ENCODE measurements around the gene CAPN13. TPM values are rescaled to one million over a fixed set of nuclear protein-coding genes. Genes with fewer than 3 reads are reported as not detected.

Gene CAPN13
- total and polyA plus RNA-seq, 2 donors (not counting 3 experiments of a cell fraction or from before 2014, with no cell fraction given) = not detected

DNA sequence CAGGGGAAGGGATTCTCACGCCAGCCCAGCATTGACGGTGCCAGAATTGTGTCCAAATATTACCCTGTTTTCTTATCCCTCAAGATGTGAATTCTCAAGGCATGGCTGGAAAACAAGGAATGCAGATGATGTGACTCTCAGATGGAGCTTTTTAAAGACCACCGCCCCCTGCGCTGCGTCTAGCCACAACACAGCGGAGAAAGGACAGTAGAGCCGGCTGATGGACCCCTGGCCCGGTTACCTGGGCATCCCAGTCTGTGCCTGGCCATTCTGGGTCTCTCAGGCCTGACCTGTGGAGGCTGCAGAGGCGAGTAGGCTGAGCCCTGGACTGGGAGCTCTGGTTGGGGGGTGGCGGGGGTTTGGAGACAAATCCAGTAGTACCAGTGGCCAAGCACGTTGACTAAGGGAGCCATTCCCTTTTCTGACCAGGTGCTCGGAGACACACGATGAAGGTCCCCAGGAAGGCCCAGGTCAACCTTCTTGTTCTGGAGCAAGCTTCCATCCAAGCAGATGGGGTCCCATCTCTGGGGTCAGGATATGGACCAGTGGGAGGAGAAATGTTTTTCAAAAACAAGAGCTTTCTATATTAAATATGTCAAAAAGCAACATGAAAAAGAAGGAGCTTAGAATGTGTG, 5.3 kb downstream of the CAPN13 start:
- DNase-seq (ENCODE audit: low read depth, low spot score) (no peak), FAIRE-seq (no peak)
- Histone ChIP-seq H4K20me1 (replicated peaks; ENCODE audit: control insufficient read depth, extremely low read depth, insufficient read depth, low read length) (no peaks in the 10 kb centered on the region), H3K4me3 (replicated peaks in 1 of 3; ENCODE audit: insufficient read depth in 1 of 3, low read depth in 1 of 3, low read length in 3 of 3) (no peak overlapping the region), H2AFZ (ENCODE audit: low read depth, low read length) (no peak overlapping the region), H3K27me3 (ENCODE audit: control insufficient read depth in 2 of 2, insufficient read depth in 2 of 2, low read length in 2 of 2) (no peaks in the 10 kb centered on the region), H3K9me1 (replicated peaks; ENCODE audit: control insufficient read depth, extremely low read depth, insufficient read depth, low read length) (no peaks in the 10 kb centered on the region), H3K4me1 (ENCODE audit: control insufficient read depth, extremely low read depth, insufficient read depth, low read length) (no peaks in the 10 kb centered on the region), H3K79me2 (ENCODE audit: control insufficient read depth, insufficient read depth, low read length) (no peaks in the 10 kb centered on the region), H3K9ac (replicated peaks; ENCODE audit: extremely low read depth, insufficient read depth, low read length) (no peak overlapping the region), H3K9me3 (replicated peaks; ENCODE audit: control insufficient read depth, insufficient read depth, low read length) (peaks cover 2% of the 10 kb centered on the region), H3K36me3 (ENCODE audit: control insufficient read depth in 2 of 2, extremely low read depth in 1 of 2, insufficient read depth in 2 of 2, low read length in 2 of 2) (no peaks in the 10 kb centered on the region), H3K4me2 (ENCODE audit: insufficient read depth, low read length) (no peak overlapping the region), H3K27ac (ENCODE audit: insufficient read depth, low read depth, low read length) (no peak overlapping the region)
- TF ChIP-seq MYC (IDR thresholded peaks at IDR 0.05; ENCODE audit: low read depth, low read length) (no peak), POLR2A (IDR thresholded peaks at IDR 0.05; ENCODE audit: low read depth, low read length) (no peak), FOS (IDR thresholded peaks at IDR 0.05; ENCODE audit: borderline replicate concordance, insufficient read depth, low read length) (no peak), JUN (IDR thresholded peaks at IDR 0.05; ENCODE audit: borderline replicate concordance, insufficient read depth, insufficient read length, low read depth) (no peak), GATA2 (IDR thresholded peaks at IDR 0.05; ENCODE audit: insufficient read depth, insufficient read length, low read depth, low read length) (no peak), EZH2 (IDR thresholded peaks at IDR 0.05; ENCODE audit: borderline replicate concordance, low read depth, low read length, severe bottlenecking) (no peak), POLR2AphosphoS5 (IDR thresholded peaks at IDR 0.05; ENCODE audit: insufficient read depth, low read depth, low read length) (no peak)
- TF ChIP-seq, protein P1, sequence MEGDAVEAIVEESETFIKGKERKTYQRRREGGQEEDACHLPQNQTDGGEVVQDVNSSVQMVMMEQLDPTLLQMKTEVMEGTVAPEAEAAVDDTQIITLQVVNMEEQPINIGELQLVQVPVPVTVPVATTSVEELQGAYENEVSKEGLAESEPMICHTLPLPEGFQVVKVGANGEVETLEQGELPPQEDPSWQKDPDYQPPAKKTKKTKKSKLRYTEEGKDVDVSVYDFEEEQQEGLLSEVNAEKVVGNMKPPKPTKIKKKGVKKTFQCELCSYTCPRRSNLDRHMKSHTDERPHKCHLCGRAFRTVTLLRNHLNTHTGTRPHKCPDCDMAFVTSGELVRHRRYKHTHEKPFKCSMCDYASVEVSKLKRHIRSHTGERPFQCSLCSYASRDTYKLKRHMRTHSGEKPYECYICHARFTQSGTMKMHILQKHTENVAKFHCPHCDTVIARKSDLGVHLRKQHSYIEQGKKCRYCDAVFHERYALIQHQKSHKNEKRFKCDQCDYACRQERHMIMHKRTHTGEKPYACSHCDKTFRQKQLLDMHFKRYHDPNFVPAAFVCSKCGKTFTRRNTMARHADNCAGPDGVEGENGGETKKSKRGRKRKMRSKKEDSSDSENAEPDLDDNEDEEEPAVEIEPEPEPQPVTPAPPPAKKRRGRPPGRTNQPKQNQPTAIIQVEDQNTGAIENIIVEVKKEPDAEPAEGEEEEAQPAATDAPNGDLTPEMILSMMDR (IDR thresholded peaks at IDR 0.05; ENCODE audit: extremely low read depth in 1 of 2, insufficient read depth in 1 of 2, low read depth in 1 of 2, low read length in 2 of 2) = no peak
- TF ChIP-seq, protein P2, sequence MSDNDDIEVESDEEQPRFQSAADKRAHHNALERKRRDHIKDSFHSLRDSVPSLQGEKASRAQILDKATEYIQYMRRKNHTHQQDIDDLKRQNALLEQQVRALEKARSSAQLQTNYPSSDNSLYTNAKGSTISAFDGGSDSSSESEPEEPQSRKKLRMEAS (IDR thresholded peaks at IDR 0.05; ENCODE audit: insufficient read depth, insufficient read length) = no peak
- ChIA-PET CTCF (no interaction called here), POLR2A (no interaction called here)
- intact Hi-C loops (cut with micrococcal nuclease) (no loop called here), dilution Hi-C loops (cut with MboI; ENCODE audit: extremely low pct_ligation_motif_present, low sequenced_read_pairs) (no loop called here)
- no TSS peak for BruUV-seq (replicated peaks)

Data from endothelial cell of umbilical vein (primary cell).